IPS DF 6.9 (cell line): Measurements from ENCODE around the gene SFRP5.
A peak's percentile ranks its signal among the peaks of the same experiment; 100 is the strongest.

Source experiments
- DNase-seq: peaks from one replicate; pipeline ENCODE4 v3.0.0-alpha.2; 2013; ENCODE audit warnings: low read depth, low spot score
- H3K27ac ChIP-seq: one replicate; pipeline ENCODE4 v1.5.1; 2013; ENCODE audit warnings: low read length, control low read depth
- H3K27me3 ChIP-seq: 2 replicates; pipeline ENCODE4 v1.6.1; 2013; ENCODE audit warnings: mild to moderate bottlenecking, low read length; ENCODE audit not compliant: control insufficient read depth, insufficient read depth
- H3K36me3 ChIP-seq: 2 replicates; pipeline ENCODE4 v1.6.1; 2013; ENCODE audit warnings: low read length; ENCODE audit not compliant: control insufficient read depth, insufficient read depth
- H3K4me1 ChIP-seq: 2 replicates; pipeline ENCODE4 v1.6.1; 2013; ENCODE audit warnings: low read length; ENCODE audit not compliant: control insufficient read depth, insufficient read depth
- H3K4me3 ChIP-seq: 2 replicates; pipeline ENCODE4 v1.5.1; 2013; ENCODE audit warnings: mild to moderate bottlenecking, low read length
- H3K9me3 ChIP-seq: 2 replicates; pipeline ENCODE4 v1.6.1; 2013; ENCODE audit warnings: low read length, inconsistent platforms; ENCODE audit not compliant: control insufficient read depth, insufficient read depth
- WGBS: extraction: QIAGEN DNeasy Blood & Tissue Kit; methylation state at CpG from one replicate; pipeline ENCODE4 v1.1.7; 2013; ENCODE audit warnings: mixed read lengths, missing lambda C conversion rate; ENCODE audit not compliant: insufficient read length, insufficient coverage; 5-methylcytosine and 5-hydroxymethylcytosine counted together

The SFRP5 gene

GRCh38 chr10:97771913-97772823 is at the start of gene SFRP5:
SFRP5 (minus strand) TSS chr10:97771999; CDS start chr10:97771833, 166 bp downstream.
- Histone ChIP-seq H3K9me3 (no peaks in the 10 kb centered on the region), H3K36me3 (no peaks in the 10 kb centered on the region; the same call in 1 of the 2 replicates), H3K27me3 (peaks cover 23% of the 10 kb centered on the region), H3K4me1 (peaks cover 1% of the 10 kb centered on the region; the same call in 1 of the 2 replicates), H3K27ac (no peak within 1 kb of the TSS), H3K4me3 (peak within 1 kb of the TSS; percentile 32; the same call in 1 of the 2 replicates)
- WGBS = no CpG with 5 or more reads among the region's 44 CpGs
- no peak for DNase-seq

- Histone ChIP-seq H3K27ac (no peak overlapping the region), H3K27me3 (no peaks in the 10 kb centered on the region), H3K36me3 (no peaks in the 10 kb centered on the region), H3K9me3 (no peaks in the 10 kb centered on the region), H3K4me1 (no peaks in the 10 kb centered on the region), H3K4me3 (no peak overlapping the region)
- no peak for DNase-seq
- no CpG with 5 or more reads among the region's 8 CpGs for WGBS
Measured at GRCh38 chr10:97820096-97820704, 48.4 kb upstream of the SFRP5 start.

GRCh38 chr10:97818572-97818971 is 46.8 kb upstream of the SFRP5 start:
- H3K36me3 ChIP-seq = no peaks in the 10 kb centered on the region
- no peak for DNase-seq
- no peaks in the 10 kb centered on the region for H3K27me3 ChIP-seq
- H3K27ac ChIP-seq = no peak overlapping the region
- H3K4me3 ChIP-seq = no peak overlapping the region
- H3K9me3 ChIP-seq = no peaks in the 10 kb centered on the region
- no peaks in the 10 kb centered on the region for H3K4me1 ChIP-seq

GRCh38 chr10:97816609-97817008 is 44.8 kb upstream of the SFRP5 start:
- no CpG with 5 or more reads among the region's 4 CpGs for WGBS
- H3K9me3 ChIP-seq = no peaks in the 10 kb centered on the region
- no peaks in the 10 kb centered on the region for H3K27me3 ChIP-seq
- H3K4me1 ChIP-seq = no peaks in the 10 kb centered on the region
- H3K36me3 ChIP-seq = no peaks in the 10 kb centered on the region
- no peak overlapping the region for H3K27ac ChIP-seq
- DNase-seq = no peak
- H3K4me3 ChIP-seq = no peak overlapping the region

GRCh38 chr10:97814996-97815395 is 43.2 kb upstream of the SFRP5 start:
- Histone ChIP-seq H3K9me3 (no peaks in the 10 kb centered on the region), H3K27me3 (no peaks in the 10 kb centered on the region), H3K4me3 (no peak overlapping the region), H3K27ac (no peak overlapping the region), H3K4me1 (no peaks in the 10 kb centered on the region), H3K36me3 (no peaks in the 10 kb centered on the region)
- DNase-seq = no peak
- WGBS = no CpG with 5 or more reads among the region's 5 CpGs

GRCh38 chr10:97813311-97813710 is 41.5 kb upstream of the SFRP5 start:
- H3K9me3 ChIP-seq = no peaks in the 10 kb centered on the region
- no peak for DNase-seq
- WGBS = no CpG with 5 or more reads among the region's 3 CpGs
- no peak overlapping the region for H3K4me3 ChIP-seq
- H3K27me3 ChIP-seq = no peaks in the 10 kb centered on the region
- no peaks in the 10 kb centered on the region for H3K4me1 ChIP-seq
- H3K27ac ChIP-seq = no peak overlapping the region
- no peaks in the 10 kb centered on the region for H3K36me3 ChIP-seq

GRCh38 chr10:97812696-97813095 is 40.9 kb upstream of the SFRP5 start:
- Histone ChIP-seq H3K9me3 (no peaks in the 10 kb centered on the region), H3K36me3 (no peaks in the 10 kb centered on the region), H3K27ac (no peak overlapping the region), H3K27me3 (no peaks in the 10 kb centered on the region), H3K4me3 (no peak overlapping the region), H3K4me1 (no peaks in the 10 kb centered on the region)
- no CpG with 5 or more reads among the region's 8 CpGs for WGBS
- DNase-seq = no peak

- no CpG with 5 or more reads among the region's 3 CpGs for whole genome bisulfite sequencing
- Histone ChIP-seq H3K36me3 (no peaks in the 10 kb centered on the region), H3K4me3 (no peak overlapping the region), H3K27me3 (no peaks in the 10 kb centered on the region), H3K4me1 (no peaks in the 10 kb centered on the region), H3K9me3 (no peaks in the 10 kb centered on the region), H3K27ac (no peak overlapping the region)
- no peak for DNase-seq
Measured at GRCh38 chr10:97811958-97812357, 40.2 kb upstream of the SFRP5 start.

GRCh38 chr10:97810446-97810845 is 38.6 kb upstream of the SFRP5 start:
- DNase-seq = no peak
- no CpG with 5 or more reads among the region's 7 CpGs for WGBS
- H3K27ac ChIP-seq = no peak overlapping the region
- 0 out of 2 replicates have a peak, but pooled peaks cover 2% of the 10 kb centered on the region for H3K4me1 ChIP-seq
- H3K9me3 ChIP-seq = no peaks in the 10 kb centered on the region
- H3K36me3 ChIP-seq = no peaks in the 10 kb centered on the region
- no peak overlapping the region for H3K4me3 ChIP-seq
- no peaks in the 10 kb centered on the region for H3K27me3 ChIP-seq

GRCh38 chr10:97805949-97806348 is 34.1 kb upstream of the SFRP5 start:
- Histone ChIP-seq H3K4me1 (0 out of 2 replicates have a peak, but pooled peaks cover 2% of the 10 kb centered on the region), H3K27me3 (no peaks in the 10 kb centered on the region), H3K27ac (no peak overlapping the region), H3K36me3 (no peaks in the 10 kb centered on the region), H3K4me3 (no peak overlapping the region), H3K9me3 (no peaks in the 10 kb centered on the region)
- no CpG with 5 or more reads among the region's 6 CpGs for WGBS
- DNase-seq = no peak
